GM23338 (cell line): ENCODE measurements around the gene PIM3. TPM values are rescaled to one million over a fixed set of nuclear protein-coding genes. Genes with fewer than 3 reads are reported as not detected.
"Not testable (repeated sequence)": the region's sequence is repeated elsewhere in the genome, so short reads cannot be mapped to it uniquely, and the experiment has no call there.

Source experiments
- ATAC-seq: fragments of 200-7000 bp; cut with Tn5 transposase; 3 replicates; pipeline ENCODE4 v1.9.1; 2020
- DNase-seq: peaks from one replicate; pipeline ENCODE4 v3.0.0-alpha.2; 2015; ENCODE audit warnings: low spot score
- H2AFZ ChIP-seq: fragments of 200-600 bp; sonication (generic); 2 replicates; pipeline ENCODE4 v1.8.0; 2016; ENCODE audit warnings: antibody characterized with exemption, mild to moderate bottlenecking, moderate library complexity
- H3F3A ChIP-seq: fragments of 200-600 bp; sonication (generic); replicated peaks from 2 replicates; pipeline ENCODE4 v1.8.0; 2017; ENCODE audit warnings: antibody characterized with exemption, mixed run types, low read depth
- H3K27ac ChIP-seq: fragments of 200-600 bp; sonication (generic); 2 replicates; pipeline ENCODE4 v1.6.1; 2016; ENCODE audit warnings: low read depth
- H3K27me3 ChIP-seq: fragments of 200-600 bp; sonication (generic); 2 replicates; pipeline ENCODE4 v1.8.0; 2016; ENCODE audit warnings: mild to moderate bottlenecking, mixed run types, moderate library complexity; ENCODE audit not compliant: insufficient read depth
- H3K36me3 ChIP-seq: fragments of 200-600 bp; sonication (generic); 2 replicates; pipeline ENCODE4 v1.8.0; 2016; ENCODE audit warnings: mild to moderate bottlenecking; ENCODE audit not compliant: insufficient read depth
- H3K4me1 ChIP-seq: fragments of 200-600 bp; sonication (generic); 2 replicates; pipeline ENCODE4 v1.8.0; 2016; ENCODE audit warnings: mild to moderate bottlenecking, moderate library complexity; ENCODE audit not compliant: insufficient read depth
- H3K4me2 ChIP-seq: fragments of 200-600 bp; sonication (generic); 2 replicates; pipeline ENCODE4 v1.7.1; 2017; ENCODE audit warnings: mixed run types
- H3K4me3 ChIP-seq: fragments of 200-600 bp; sonication (generic); 2 replicates; pipeline ENCODE4 v1.6.1; 2016; ENCODE audit warnings: mixed run types
- H3K79me2 ChIP-seq: fragments of 200-600 bp; sonication (generic); replicated peaks from 2 replicates; pipeline ENCODE4 v1.8.0; 2017; ENCODE audit warnings: mild to moderate bottlenecking; ENCODE audit not compliant: insufficient read depth
- H3K9me2 ChIP-seq: fragments of 200-600 bp; sonication (generic); 2 replicates; pipeline ENCODE4 v1.8.0; 2017; ENCODE audit not compliant: insufficient read depth
- H4K20me1 ChIP-seq: fragments of 200-600 bp; sonication (generic); replicated peaks from 2 replicates; pipeline ENCODE4 v1.8.0; 2017; ENCODE audit warnings: mild to moderate bottlenecking; ENCODE audit not compliant: insufficient read depth
- H3K27ac Mint-ChIP-seq: 2 replicates; pipeline ENCODE4 v1.8.0; 2020; ENCODE audit warnings: inconsistent platforms, mild to moderate bottlenecking, moderate library complexity, mixed read lengths
- H3K27me3 Mint-ChIP-seq: 3 replicates; pipeline ENCODE4 v1.8.0; 2022; ENCODE audit warnings: low read depth, mild to moderate bottlenecking, moderate library complexity, mixed read lengths, inconsistent platforms; ENCODE audit not compliant: insufficient read depth, poor library complexity
- H3K36me3 Mint-ChIP-seq: 3 replicates; pipeline ENCODE4 v1.8.0; 2021; ENCODE audit warnings: low read depth, mild to moderate bottlenecking, inconsistent platforms, moderate library complexity, mixed read lengths
- H3K4me1 Mint-ChIP-seq: 3 replicates; pipeline ENCODE4 v1.8.0; 2020; ENCODE audit warnings: mild to moderate bottlenecking, inconsistent platforms, mixed read lengths
- H3K4me3 Mint-ChIP-seq: 3 replicates; pipeline ENCODE4 v1.8.0; 2021; ENCODE audit warnings: moderate library complexity, mild to moderate bottlenecking, inconsistent platforms, mixed read lengths
- H3K9me3 Mint-ChIP-seq: 3 replicates; pipeline ENCODE4 v1.8.0; 2020; ENCODE audit warnings: moderate library complexity, mild to moderate bottlenecking, inconsistent platforms, mixed read lengths
- CREB1 ChIP-seq: fragments of 250-450 bp; sonication (Bioruptor Pico); IDR thresholded peaks from 2 replicates; pipeline ENCODE4 v1.5.0; 2020; ENCODE audit warnings: low read depth, mild to moderate bottlenecking, moderate library complexity
- CTCF ChIP-seq, 2 experiments: fragments of 200-600 bp in 1 of 2; sonication (generic) in 1 of 2; conservative IDR thresholded peaks; 2 replicates each; pipeline versions ENCODE4 v1.5.1 to v1.6.1; 2016 to 2017; ENCODE audit warnings: antibody characterized with exemption in 2 of 2, low read depth in 2 of 2, mild to moderate bottlenecking in 2 of 2, moderate library complexity in 1 of 2
- ETS1 ChIP-seq: IDR thresholded peaks from 2 replicates; pipeline ENCODE4 v1.6.1; 2016; ENCODE audit warnings: antibody characterized with exemption
- EZH2 ChIP-seq: fragments of 200-600 bp; sonication (generic); IDR thresholded peaks from one replicate; pipeline ENCODE4 v1.8.0; 2017; ENCODE audit warnings: antibody characterized with exemption, mild to moderate bottlenecking, low read depth; ENCODE audit not compliant: unreplicated experiment
- STAT1 ChIP-seq: IDR thresholded peaks from one replicate; pipeline ENCODE4 v1.6.1; 2016; ENCODE audit warnings: antibody characterized with exemption; ENCODE audit not compliant: unreplicated experiment
- polyA plus RNA-seq: library from polyadenylated mRNA; unstranded; fragments of >200 nt; fragmentation: Nextera tagmentation; extraction: Ambion mirVana; gene quantifications from 2 replicates; pipeline ENCODE4 v1.2.1, GENCODE V29; 2016
- total RNA-seq: library from RNA; depleted of rRNA; stranded (reverse); fragments of >200 nt; shearing (Covaris generic); gene quantifications from 2 replicates; pipeline ENCODE4 v1.2.3, GENCODE V29; 2014

PIM3 gene
- total and polyA plus RNA-seq, 2 experiments from 2014 or later: 17.7 to 37.3 TPM

GRCh38 chr22:49979587-49980264 lies 19.2 kb downstream of the PIM3 start:
- ATAC-seq (peak; percentile 67), DNase-seq (peak; percentile 83)
- peaks cover 28% of the 10 kb centered on the region for H3K27me3 ChIP-seq

DNA sequence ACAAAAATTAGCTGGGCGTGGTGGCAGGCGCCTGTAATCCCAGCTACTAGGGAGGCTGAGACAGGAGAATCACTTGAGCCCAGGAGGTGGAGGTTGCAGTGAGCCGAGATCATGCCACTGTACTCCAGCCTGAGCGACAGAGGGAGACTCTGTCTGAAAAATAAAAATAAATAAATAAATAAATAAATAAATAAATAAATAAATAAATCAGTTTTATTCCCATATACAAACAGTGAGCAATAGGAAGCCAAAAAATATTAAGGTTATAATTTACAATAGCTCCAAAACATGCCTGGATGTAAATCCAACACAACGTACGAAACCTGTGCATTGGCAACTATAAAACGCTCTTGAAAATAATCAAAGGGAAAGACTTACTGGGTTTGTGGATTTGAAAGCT lies 21.2 kb downstream of the PIM3 start:
- not testable (repeated sequence) for H3K27ac Mint-ChIP-seq, H3K4me1 ChIP-seq, H3K9me2 ChIP-seq, ATAC-seq, H3K27ac ChIP-seq, H3K4me3 ChIP-seq, DNase-seq, H3K27me3 Mint-ChIP-seq, H4K20me1 ChIP-seq, H3K36me3 ChIP-seq, H3K4me1 Mint-ChIP-seq, H3K36me3 Mint-ChIP-seq, H3F3A ChIP-seq, H2AFZ ChIP-seq, H3K4me2 ChIP-seq, H3K79me2 ChIP-seq, H3K4me3 Mint-ChIP-seq
- H3K9me3 Mint-ChIP-seq: peaks cover 13% of the 10 kb centered on the region
- peaks cover 40% of the 10 kb centered on the region for H3K27me3 ChIP-seq

More at GRCh38 chr22:49979587-49980264, 19.2 kb downstream of the PIM3 start:
- no peak overlapping the region for H3K4me3 ChIP-seq
- H4K20me1 ChIP-seq: no peaks in the 10 kb centered on the region
- H3K27ac ChIP-seq: no peak overlapping the region
- no peak overlapping the region for H2AFZ ChIP-seq
- Mint-ChIP-seq H3K9me3 (peaks cover 13% of the 10 kb centered on the region), H3K27me3 (peaks cover 9% of the 10 kb centered on the region), H3K4me3 (no peak overlapping the region), H3K27ac (no peak overlapping the region), H3K4me1 (peaks cover 6% of the 10 kb centered on the region; the same call in 2 of the 3 replicates), H3K36me3 (peaks cover 7% of the 10 kb centered on the region)
- no peak for TF ChIP-seq CREB1
- TF ChIP-seq STAT1: no peak
- no peak for TF ChIP-seq ETS1
- no peak for TF ChIP-seq EZH2
- peak; percentile 75 to 92 for TF ChIP-seq CTCF (conservative IDR thresholded peaks at IDR 0.05; ENCODE audit: low read depth in 2 of 2)
- H3F3A ChIP-seq: no peaks in the 10 kb centered on the region; the same call in 1 of the 2 replicates
- H3K36me3 ChIP-seq: no peaks in the 10 kb centered on the region
- H3K79me2 ChIP-seq: no peaks in the 10 kb centered on the region
- H3K4me2 ChIP-seq: no peak overlapping the region
- H3K9me2 ChIP-seq: no peaks in the 10 kb centered on the region
- H3K4me1 ChIP-seq: no peaks in the 10 kb centered on the region
